GM18498 (cell line): ENCODE results near the gene SLC17A9.
A peak's percentile ranks its signal among the peaks of the same experiment; 100 is the strongest.

ENCODE experiments used
- ATAC-seq: cut with Tn5 transposase; IDR thresholded peaks from one replicate; pipeline ENCODE4 v1.9.1; 2021; ENCODE audit warnings: mild to moderate bottlenecking, moderate library complexity; ENCODE audit not compliant: unreplicated experiment

SLC17A9 gene, protein sequence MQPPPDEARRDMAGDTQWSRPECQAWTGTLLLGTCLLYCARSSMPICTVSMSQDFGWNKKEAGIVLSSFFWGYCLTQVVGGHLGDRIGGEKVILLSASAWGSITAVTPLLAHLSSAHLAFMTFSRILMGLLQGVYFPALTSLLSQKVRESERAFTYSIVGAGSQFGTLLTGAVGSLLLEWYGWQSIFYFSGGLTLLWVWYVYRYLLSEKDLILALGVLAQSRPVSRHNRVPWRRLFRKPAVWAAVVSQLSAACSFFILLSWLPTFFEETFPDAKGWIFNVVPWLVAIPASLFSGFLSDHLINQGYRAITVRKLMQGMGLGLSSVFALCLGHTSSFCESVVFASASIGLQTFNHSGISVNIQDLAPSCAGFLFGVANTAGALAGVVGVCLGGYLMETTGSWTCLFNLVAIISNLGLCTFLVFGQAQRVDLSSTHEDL

DNA sequence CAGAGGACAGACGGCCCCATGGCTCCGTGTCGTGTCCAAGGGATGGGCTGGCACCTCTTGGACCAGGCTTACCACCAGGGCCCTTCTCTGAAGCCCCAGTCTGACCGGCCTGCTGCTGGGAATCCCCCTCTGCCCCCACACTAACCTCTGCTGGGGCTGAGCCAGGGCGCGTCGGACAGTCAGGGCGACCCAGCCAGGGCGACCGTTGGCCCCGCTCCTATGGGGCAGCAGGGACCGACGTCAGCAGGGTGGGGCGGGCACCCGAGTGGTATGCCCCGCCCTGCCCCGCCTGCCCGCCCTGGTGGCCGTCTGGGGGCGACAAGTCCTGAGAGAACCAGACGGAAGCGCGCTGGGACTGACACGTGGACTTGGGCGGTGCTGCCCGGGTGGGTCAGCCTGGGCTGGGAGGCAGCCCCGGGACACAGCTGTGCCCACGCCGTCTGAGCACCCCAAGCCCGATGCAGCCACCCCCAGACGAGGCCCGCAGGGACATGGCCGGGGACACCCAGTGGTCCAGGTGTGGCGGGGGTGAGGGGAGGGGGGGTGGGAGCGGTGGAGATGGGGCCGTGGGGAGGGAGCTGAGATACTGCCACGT, at the start of gene SLC17A9:
Gene SLC17A9, plus strand, starts transcription at position 337 of the 595 bp plus-strand sequence. Its CDS starts 122 bp downstream, at position 459.
- peak; percentile 56 for ATAC-seq

- ATAC-seq: no peak
These were observed 49.4 kb upstream of the SLC17A9 start for GRCh38 chr20:62902926-62903615.

- ATAC-seq: no peak
These were observed 46.9 kb upstream of the SLC17A9 start for GRCh38 chr20:62905536-62906117.

- ATAC-seq: no peak
These were observed 46.3 kb upstream of the SLC17A9 start for GRCh38 chr20:62906209-62906608.

GRCh38 chr20:62906647-62907375, 45.7 kb upstream of the SLC17A9 start:
- no peak for ATAC-seq

- ATAC-seq: no peak
These were observed 44.9 kb upstream of the SLC17A9 start for GRCh38 chr20:62907384-62908317.

- ATAC-seq: no peak
These were observed 43.3 kb upstream of the SLC17A9 start for GRCh38 chr20:62908971-62909791.

DNA sequence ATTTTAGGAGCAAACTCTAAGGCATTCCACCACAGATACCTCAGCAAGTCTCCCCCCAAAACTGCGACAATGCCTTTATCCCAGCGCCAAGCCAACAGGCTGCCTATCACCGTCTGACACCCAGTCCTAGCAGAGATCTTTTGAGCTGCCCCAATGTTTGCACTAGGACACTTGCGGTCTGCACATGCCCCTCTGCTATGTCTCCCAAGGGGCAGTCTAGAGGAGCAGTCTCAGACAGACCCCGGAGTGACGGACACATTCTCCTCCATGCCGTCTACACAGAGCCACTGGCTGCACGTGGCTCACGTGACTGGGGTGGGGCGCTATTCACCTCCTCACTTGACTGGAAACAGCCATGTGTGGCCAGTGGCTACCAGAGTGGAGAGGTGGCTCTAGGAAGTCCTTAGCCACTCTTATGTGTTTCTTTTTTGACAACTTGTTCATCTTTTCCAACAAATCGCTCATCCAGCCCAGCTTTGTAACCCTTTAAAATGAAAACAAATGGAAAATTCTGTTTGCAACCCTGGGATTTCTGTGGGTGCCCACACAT, 42.2 kb upstream of the SLC17A9 start:
- ATAC-seq: no peak

GRCh38 chr20:62910777-62911497, 41.6 kb upstream of the SLC17A9 start:
- no peak for ATAC-seq

DNA sequence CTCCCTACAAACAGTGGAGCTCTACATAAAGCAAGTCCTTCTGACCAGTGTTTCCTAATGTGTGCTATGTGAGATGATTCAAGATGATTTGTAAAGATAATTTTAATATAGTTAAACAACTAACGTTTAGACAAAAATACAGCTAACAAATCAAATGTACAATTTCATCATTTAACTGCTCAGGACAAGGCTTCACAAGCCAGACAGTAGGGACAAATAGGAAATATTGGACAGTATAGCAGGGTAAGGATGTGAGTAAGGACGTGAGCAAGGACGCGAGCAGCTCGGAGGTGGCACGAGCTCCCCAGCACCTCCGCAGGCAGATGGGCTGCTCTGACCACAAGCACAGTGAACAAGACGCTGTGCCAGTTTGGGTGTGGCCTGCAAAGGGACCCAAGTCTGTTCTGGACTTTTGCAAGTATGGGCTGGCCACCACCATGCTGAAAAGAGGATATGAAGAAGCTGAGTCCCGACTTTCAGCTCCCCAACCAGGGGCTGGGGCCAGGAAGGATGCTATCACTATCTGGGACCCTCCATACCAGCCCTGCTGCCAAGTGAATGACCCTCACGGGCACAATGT, 40.7 kb upstream of the SLC17A9 start:
- ATAC-seq: no peak

GRCh38 chr20:62913043-62913630, 39.4 kb upstream of the SLC17A9 start:
- ATAC-seq: no peak

- no peak for ATAC-seq
These were observed 38.1 kb upstream of the SLC17A9 start for GRCh38 chr20:62914436-62914835.

GRCh38 chr20:62914970-62915457, 37.5 kb upstream of the SLC17A9 start:
- no peak for ATAC-seq

DNA sequence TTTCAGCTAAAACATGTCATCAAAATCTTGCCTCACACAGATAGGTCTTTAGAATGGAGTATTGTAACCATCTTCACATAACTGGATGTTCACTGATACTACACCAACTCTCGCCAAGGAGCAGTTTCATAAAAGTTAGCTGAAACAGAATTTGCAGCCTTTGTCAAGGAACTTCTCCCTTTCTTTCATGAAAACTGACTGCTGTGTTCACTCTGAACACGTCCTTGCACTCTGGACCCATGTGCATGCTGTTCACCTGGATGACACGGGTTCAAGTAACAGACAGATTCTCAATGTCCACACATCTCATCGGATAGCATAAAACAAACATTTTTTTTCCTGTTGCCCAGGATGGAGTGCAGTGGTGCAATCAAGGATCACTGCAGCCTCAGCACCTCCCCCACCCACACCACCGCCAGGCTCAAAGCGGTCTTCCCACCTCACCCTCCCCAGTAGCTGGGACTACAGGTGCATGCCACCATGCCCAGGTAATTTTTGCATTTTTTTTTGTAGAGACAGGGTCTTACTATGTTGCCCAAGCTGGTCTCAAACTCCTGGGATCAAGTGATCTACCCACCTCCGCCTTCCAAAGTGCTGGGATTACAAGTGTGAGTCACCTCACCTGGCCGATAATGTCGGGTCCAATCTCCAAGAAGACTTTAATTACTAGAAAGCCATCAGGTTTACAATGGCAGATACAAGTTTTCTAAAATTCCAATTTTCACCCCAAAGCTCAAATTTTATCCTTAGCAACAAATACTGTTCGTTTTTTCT, 35.6 kb upstream of the SLC17A9 start:
- ATAC-seq: no peak

DNA sequence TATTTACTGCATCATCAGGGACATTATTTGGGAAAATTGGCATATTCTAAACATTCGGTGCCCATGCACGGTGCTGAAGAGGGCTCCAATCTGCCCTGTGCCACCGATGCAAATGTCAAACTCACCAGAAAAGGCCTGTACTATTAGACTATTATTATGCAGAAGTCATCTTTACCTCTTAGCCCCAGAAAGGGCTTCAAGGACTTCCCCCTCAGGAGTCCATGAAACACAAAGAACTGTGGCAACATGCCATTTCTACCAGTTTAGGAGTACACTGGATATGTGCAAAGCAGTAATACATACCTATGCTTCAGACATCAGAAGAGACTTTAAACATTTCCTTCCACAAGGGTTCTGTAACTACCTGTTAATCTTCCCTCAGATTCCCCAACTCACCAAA, 34.8 kb upstream of the SLC17A9 start:
- ATAC-seq: no peak

DNA sequence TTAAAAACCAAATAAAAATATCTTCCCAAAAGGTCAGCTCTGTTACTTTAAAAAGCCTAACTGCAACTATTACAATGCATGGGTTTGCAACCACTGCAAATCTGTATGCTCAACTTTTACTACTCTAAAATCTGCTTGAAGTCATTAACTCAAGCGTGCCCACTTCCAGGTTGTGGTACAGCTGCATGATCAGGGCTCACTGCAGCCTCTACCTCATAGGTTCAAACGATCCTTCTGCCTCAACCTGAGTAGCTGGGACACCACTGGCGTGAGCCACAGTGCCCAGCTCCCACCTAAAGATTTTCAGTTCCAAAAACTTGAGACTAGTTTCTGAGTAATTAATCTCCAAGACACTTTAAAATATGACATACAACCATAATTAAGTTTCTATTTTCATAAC, 34.4 kb upstream of the SLC17A9 start:
- no peak for ATAC-seq
